H7 (cell line): ENCODE data around the gene RSBN1. TPM values are rescaled to one million over a fixed set of nuclear protein-coding genes. Genes with fewer than 3 reads are reported as not detected.

Experiments
- DNase-seq: peaks from one replicate; pipeline ENCODE4 v3.0.0; 2012
- H3K27me3 ChIP-seq: 2 replicates; pipeline ENCODE4 v1.6.0; 2011; ENCODE audit warnings: mild to moderate bottlenecking, low read length; ENCODE audit not compliant: control insufficient read depth, insufficient read depth
- H3K36me3 ChIP-seq: replicated peaks from 2 replicates; pipeline ENCODE4 v1.5.1; 2011; ENCODE audit warnings: low read length; ENCODE audit not compliant: control insufficient read depth, insufficient read depth
- H3K4me3 ChIP-seq: 2 replicates; pipeline ENCODE4 v1.5.1; 2011; ENCODE audit warnings: low read depth, mild to moderate bottlenecking, control low read depth, low read length, moderate library complexity; ENCODE audit not compliant: insufficient read depth
- total RNA-seq: library from RNA; depleted of rRNA; stranded (reverse); fragments of >200 nt; shearing (Covaris generic); gene quantifications from 2 replicates; pipeline ENCODE4 v1.2.3, GENCODE V29; 2014

RSBN1 gene
- total RNA-seq, 1 experiment from 2014 or later, result 14.6 TPM

GRCh38 chr1:113780374-113781146, 31.7 kb downstream of the RSBN1 start:
- Histone ChIP-seq H3K36me3 (peaks cover 1% of the 10 kb centered on the region; the same call in 1 of the 2 replicates), H3K27me3 (no peaks in the 10 kb centered on the region), H3K4me3 (no peak overlapping the region)
- DNase-seq, result no peak

- DNase-seq, result no peak
- Histone ChIP-seq H3K36me3 (peaks cover 1% of the 10 kb centered on the region; the same call in 1 of the 2 replicates), H3K4me3 (no peak overlapping the region), H3K27me3 (no peaks in the 10 kb centered on the region)
These were observed 32.7 kb downstream of the RSBN1 start for GRCh38 chr1:113779542-113779941.

DNA sequence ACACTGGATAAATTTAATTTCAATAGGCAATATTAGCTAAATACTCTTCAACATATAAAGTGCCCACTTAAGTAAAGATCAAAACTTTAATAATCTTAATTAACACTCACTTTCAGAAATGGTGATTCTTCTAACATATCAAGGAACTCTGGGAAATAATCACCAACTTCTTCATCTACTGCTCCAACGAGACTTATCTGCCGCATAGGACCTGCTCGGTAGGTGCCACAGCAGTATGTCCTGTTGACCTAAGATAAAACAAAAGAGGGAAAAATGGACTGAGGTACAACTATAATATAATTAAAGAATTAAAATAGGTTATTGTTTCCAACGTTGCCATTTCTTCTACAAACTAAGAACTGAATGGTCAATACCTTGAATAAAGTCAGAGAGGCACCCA, 34.7 kb downstream of the RSBN1 start:
- peaks cover 1% of the 10 kb centered on the region; the same call in 1 of the 2 replicates for H3K36me3 ChIP-seq
- no peak overlapping the region for H3K4me3 ChIP-seq
- no peak for DNase-seq
- no peaks in the 10 kb centered on the region for H3K27me3 ChIP-seq

DNA sequence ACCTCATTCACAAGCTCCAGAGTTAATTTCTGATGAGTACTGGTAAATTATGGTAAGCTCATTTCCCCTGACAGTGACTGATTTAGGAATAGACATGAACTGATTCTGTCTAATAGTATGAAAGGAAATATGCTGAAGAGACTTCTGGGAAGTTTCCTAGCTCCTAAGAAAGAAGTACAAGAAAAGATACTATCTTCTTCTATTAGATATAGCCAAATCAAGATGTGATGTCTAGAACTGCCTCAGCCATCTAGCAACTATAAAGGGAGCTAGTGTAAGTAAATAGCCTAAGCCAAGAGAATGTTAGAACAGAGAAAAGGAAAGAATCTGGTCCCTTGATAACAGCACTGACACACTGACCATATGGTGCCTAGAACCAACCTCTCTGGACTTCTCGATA, 42.2 kb downstream of the RSBN1 start:
- H3K4me3 ChIP-seq, result no peak overlapping the region
- DNase-seq, result no peak
- peaks cover 3% of the 10 kb centered on the region for H3K36me3 ChIP-seq
- H3K27me3 ChIP-seq, result no peaks in the 10 kb centered on the region

DNA sequence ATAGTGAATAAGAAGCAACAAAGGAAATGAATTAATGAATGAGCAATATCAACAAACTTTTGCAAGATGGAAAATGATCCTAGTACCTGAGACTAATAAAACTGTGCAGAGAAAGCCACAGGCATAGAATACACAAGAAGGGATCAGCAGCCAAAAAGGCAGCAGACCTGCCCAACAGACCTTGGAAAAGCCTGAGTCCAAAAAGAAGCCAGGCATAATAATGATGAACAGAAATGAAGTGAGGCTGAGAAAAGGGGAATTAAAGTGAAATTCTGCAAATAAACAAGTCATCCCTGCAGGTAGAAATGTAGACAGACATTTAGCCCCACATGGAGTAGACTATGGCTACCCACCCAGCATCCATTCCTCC, 42.7 kb downstream of the RSBN1 start:
- H3K36me3 ChIP-seq, result peaks cover 3% of the 10 kb centered on the region
- no peaks in the 10 kb centered on the region for H3K27me3 ChIP-seq
- no peak overlapping the region for H3K4me3 ChIP-seq
- no peak for DNase-seq

DNA sequence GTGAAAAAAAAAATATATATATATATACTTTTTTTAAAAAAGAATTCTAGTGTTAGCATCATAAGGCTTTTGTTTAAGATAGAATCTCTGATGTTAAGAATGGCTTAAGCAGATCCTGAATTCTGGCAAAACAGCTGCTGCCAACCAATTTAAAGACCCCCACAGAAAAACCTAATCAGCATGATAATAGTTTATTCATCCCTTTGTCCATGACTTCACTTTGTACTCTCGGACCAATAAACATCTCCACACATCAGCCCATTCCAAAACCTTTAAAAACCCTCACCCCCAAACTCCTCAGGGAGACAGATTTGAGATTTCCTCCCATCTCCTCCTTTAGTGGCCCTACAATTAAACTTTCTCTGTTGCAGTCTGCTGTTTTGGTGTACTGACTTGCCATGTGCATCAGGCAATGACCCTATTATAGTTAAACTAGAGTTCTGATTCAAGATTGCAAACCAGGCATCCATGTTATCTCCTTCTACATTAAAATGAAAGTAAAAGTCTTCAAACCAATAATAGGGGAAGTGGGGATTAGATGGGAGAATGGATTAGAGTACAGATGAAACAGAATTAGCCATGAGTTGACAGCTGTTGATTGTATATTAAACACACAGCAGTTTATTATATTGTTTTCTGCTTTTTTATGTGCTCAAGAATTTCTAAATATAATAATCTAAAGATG, 43.2 kb downstream of the RSBN1 start:
- DNase-seq, result no peak
- no peaks in the 10 kb centered on the region for H3K27me3 ChIP-seq
- H3K36me3 ChIP-seq, result peaks cover 3% of the 10 kb centered on the region
- no peak overlapping the region for H3K4me3 ChIP-seq

DNA sequence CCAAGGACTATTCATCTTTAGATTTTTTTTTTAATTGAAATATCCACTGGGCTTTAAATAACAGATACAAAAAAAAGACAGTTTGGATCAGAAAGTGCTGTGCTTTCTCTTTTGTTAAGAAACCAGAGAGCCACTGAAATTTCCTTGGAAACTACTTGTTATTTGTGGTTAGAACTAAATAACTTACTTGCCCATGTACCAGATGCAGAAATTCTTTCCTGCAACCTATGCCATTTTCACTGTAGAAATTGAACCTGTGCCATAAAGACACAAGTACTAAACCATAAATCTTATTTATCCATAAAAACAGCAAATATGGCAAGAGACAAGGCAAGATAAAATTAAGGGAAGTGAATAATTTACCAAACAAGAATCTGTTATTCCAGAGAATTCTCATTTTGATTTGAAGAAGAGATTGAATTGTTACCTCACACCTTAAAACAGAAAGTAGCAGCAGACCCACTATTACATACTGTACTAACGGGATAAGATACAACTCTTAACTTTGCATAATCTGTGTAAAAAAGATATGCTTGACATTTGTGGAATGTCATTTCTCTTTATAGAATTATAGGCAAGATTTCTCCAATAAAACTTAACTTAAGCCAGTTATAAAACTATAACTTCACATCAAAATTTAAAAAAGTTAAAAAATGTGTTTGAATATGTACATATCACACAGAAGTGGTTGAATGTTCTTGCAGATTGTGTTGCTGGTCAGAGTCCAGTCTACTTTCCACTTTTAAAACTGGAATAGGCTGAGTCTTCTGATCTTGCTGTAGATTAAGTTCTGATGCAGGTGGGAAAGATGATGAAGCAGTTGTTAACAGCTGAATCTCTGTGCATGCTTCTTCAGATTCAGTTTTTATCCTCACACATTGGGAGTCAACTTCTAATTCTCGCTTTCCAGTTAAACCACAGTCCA, 46.7 kb downstream of the RSBN1 start:
- no peak overlapping the region for H3K4me3 ChIP-seq
- H3K27me3 ChIP-seq, result no peaks in the 10 kb centered on the region
- H3K36me3 ChIP-seq, result peaks cover 3% of the 10 kb centered on the region
- no peak for DNase-seq

DNA sequence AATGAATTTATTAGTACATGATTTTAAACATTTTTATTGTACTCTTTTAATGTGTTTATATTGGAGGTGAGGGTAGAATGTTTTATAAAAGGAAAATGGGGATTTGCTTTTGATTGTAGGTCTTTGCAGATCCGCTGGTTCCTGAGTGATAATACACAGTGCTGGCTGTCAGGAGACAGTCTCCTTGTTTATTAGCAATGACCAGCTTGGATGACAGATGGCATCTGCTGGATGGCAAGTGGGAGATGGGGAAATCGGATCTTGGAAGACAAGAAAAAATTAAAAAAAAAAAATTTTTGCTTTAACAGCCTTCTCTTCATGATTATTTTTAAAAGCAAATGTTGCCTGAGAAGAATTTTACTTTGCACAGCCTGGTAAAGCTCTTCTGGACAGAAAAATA, 48.6 kb downstream of the RSBN1 start:
- no peak for DNase-seq
- no peaks in the 10 kb centered on the region for H3K27me3 ChIP-seq
- H3K4me3 ChIP-seq, result no peak overlapping the region
- H3K36me3 ChIP-seq, result peaks cover 3% of the 10 kb centered on the region

DNA sequence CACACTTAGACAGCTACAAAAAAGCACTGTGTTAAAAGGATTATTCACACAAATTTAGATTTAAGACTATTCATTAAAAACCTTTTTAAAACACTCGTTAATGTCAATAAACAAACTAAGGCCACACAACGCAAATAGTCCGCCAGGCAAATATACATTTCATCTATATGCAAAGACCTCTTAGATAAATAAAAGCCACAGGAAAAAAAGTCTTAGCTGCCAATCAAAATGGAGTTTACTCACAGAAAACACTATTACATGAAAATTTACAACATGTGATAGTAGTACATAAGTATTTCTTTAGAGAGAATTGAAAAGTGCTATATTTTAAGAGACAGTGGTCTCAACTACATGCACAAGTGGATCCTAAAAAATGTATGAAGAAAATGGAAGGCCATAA, 50.3 kb downstream of the RSBN1 start:
- H3K27me3 ChIP-seq, result no peaks in the 10 kb centered on the region
- H3K4me3 ChIP-seq, result no peak overlapping the region
- peaks cover 3% of the 10 kb centered on the region for H3K36me3 ChIP-seq
- no peak for DNase-seq

GRCh38 chr1:113760102-113761080, 51.9 kb downstream of the RSBN1 start:
- no peaks in the 10 kb centered on the region for H3K36me3 ChIP-seq

DNA sequence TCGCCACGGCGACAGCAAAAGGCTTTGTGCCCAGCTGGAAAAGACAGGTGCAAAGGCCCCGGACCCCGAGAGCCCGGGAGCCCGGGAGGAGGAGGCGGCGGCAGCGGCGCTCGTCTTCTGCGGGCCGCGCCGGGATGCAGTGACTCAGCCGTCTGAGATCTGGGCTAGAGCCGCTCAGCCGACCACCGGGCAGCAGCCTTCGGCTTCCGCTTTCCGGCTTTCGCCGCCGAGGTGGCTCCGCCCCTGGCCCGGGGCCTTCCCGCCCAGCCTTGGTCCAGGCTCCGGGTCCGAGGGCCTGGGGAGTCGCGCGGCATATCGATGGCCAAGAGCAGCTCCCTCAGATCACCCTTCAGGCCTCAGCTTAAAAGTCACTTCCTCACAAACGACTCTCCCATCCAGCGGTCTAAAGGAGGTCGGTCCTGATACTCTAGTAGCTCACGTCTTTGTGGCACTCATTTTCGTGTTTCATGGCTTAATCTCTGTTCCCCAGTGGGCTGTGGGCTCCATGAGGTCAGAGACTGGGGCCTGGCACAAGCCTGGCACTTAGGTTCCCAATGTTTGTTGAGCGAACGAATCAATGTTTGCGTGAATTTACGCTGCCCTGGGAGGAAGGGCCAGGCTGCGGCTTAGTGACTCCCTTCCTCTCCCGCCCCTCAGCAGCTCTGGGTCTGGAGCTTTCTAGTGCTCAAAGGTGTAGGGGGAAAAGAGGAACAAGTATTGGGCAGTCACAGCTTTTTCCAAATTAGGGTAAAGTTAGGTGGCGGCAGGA, 52.8 kb downstream of the RSBN1 start, which contains the start of gene PHTF1:
Gene PHTF1 (minus strand): TSS at position 154 of the 769 bp plus-strand sequence. CDS start 783 bp downstream, outside the sequence.
- DNase-seq, result peak; percentile 87
- peak within 1 kb of the TSS; percentile 64 for H3K4me3 ChIP-seq
- H3K36me3 ChIP-seq, result no peaks in the 10 kb centered on the region; the same call in 1 of the 2 replicates
- H3K27me3 ChIP-seq, result no peaks in the 10 kb centered on the region

More at GRCh38 chr1:113760102-113761080, 51.9 kb downstream of the RSBN1 start:
- no peak for DNase-seq
- Histone ChIP-seq H3K4me3 (peak overlapping the region; percentile 64), H3K27me3 (no peaks in the 10 kb centered on the region)

DNA sequence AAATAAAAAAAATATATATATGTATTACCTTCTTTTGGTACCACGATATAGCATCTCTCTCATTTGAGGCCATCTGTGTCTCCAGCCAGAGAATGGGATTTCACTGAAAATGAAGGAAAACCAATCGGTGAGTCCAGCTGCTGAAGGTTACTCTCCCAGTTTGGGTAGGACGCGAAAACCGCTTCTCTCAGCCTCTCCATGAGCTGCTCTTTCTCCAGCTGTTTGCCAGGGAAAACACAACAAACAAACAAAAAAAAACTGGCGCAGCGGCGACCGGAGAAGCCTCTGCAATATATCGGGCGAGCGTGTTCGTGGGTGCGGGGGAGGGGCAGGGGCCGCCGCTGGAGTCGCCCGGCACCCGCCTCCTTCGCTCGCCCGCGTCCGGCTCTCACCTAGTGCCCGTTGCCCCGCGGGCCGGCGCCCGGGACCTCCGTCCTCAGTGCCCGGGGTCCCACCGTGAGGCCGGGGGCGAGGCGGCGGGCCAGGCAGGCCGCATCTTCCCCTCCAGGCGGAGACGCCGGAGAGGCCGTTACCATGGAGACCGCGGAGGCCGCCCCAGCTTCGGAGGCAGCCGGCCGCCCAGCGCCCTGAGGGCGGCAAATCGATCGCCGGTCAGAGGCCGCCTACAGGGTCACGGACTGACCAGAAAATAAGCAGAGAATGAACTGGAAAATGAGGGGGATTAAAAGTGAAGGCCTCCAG, 53.5 kb downstream of the RSBN1 start:
- peak; percentile 90 for DNase-seq
- peak overlapping the region; percentile 64 for H3K4me3 ChIP-seq
- H3K36me3 ChIP-seq, result no peaks in the 10 kb centered on the region; the same call in 1 of the 2 replicates
- no peaks in the 10 kb centered on the region for H3K27me3 ChIP-seq
